EL (cell line): ENCODE results near the gene SPAG16.
"Not testable (repeated sequence)": the region's sequence is repeated elsewhere in the genome, so short reads cannot be mapped to it uniquely, and the experiment has no call there.

Source experiments
- DNase-seq: peaks from one replicate; pipeline ENCODE4 v3.0.0-alpha.2; 2016

The SPAG16 gene

DNA sequence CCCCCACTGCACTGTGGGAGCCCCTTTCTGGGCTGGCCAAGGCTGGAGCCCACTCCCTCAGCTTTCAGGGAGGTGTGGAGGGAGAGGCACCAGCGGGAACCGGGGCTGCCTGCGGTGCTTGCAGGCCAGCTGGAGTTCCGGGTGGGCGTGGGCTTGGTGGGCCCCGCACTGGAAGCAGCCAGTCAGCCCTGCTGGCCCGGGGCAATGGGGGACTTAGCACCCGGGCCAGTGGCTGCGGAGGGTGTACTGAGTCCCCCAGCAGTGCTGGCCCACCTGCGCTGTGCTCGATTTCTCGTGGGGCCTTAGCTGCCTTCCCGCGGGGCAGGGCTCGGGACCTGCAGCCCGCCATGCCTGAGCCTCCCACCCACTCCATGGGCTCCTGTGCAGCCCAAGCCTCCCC lies 434.1 kb downstream of the SPAG16 start:
- not testable (repeated sequence) for DNase-seq

DNA sequence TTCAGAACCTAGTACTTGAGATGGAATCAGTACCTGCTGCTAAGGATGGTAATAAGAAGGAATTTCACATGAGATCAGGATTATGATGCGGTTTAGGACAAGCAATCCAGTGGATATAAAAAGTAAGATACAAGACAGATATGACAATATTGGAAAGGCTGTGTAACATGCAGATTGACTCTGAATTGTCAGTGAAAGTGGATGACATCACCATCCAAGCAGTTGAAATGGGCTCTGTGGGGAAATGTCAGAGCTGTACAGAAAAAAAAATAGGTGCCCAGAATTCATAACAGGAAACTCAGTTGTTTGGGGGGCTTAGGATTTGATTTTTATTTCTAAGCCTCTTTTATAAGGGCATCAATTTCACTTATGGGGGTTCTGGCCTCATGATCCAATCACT lies 438.3 kb downstream of the SPAG16 start:
- DNase-seq = peak; percentile 40

DNA sequence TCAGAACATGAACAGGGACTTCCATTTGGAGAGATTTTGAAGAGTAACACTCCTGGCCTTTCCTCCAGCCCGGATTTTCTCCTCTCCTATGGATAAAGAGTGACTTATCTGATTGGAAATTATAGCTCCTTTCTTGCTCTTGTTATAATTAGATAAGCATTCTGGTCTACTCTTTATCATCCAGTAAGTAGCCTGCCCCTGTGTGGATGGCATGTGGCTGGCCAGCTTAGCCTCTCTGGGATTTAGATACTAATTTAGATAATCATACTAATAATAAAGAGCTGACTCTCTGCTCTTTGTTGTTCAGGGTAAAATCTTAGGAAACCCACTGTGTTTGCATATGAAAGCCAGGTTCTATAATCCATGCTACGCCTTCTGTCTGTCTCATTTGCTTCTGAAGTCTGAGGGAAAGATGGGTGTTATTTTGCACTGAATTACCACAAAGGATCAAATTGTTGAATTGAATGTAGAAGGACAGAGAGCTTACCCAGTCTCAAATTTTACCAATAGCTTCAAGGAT lies 438.8 kb downstream of the SPAG16 start:
- peak; percentile 2 for DNase-seq

DNA sequence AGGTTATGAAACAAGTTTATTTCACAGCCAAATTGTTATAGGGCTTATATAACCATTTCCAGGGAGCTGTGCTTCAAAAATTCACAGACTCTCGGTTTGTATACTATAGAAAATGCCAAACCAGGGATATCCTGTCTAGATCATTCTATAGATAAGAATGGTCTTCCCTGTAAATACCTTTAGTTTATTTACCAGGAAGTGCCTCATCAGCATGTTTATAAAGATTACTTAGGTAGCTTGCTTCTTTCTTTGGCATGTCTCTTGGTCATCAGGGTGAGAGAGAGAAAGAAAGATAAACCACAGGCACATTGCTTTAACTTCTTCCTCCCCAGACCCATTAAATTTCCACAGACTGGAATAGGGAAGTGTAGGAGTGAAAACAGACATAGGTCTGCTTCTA lies 439.4 kb downstream of the SPAG16 start:
- no peak for DNase-seq

DNA sequence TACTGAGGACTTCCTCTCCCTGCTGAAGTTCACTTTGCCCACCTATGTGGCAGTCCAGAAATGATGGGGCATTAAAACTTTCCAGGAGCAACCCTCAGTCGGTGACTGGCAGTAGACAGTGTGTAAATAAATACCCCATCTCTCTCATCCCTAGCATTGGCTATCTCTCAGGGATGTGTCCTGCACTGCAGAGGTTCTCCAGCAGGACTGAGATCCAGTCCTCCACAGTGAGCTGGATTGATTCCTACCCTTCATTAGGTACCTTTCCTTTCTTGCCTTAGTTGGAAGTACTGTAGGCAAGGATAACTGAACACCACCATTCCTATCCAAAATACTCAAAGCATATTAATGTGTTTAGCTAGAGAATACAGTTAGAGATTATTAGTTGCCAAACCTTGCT lies 441.8 kb downstream of the SPAG16 start:
- DNase-seq = no peak

DNA sequence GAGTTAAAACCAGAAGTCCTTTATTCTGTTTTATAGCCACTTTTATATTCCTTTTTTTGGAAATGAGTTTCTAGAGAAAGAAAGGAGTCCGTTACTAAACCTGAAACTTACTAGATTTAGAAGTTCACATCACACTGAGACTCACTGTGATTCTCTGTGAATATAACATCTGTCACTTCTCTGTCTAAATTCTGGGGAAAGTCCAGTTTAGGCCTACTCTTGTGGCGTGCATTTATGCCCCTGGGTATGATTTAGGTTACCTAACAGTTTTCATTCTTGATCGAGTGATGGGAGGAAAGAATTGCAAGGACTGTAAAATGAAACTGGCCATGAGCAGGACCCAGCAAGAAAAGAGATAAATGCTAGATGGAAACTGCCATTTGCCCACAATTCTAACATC lies 449.6 kb downstream of the SPAG16 start:
- DNase-seq = no peak

DNA sequence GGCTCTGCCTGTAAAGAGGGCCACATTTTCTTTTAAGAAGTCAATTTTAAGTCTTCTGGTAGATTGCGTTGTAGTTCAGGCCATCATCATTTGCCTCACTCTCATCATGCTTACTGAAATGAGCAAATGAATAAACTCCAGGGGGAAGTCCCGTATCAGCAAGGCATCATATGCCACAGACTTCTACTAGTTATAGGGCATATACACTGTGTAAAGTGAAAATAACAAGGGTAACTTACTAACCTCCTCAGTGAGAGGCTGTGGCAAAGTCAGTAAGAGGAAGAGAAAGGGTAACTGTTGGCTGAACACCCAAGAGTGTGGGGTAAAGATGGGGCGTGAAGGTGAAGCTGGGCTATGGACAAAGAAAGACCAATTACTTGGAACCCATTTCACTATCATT lies 456.2 kb downstream of the SPAG16 start:
- DNase-seq = no peak

DNA sequence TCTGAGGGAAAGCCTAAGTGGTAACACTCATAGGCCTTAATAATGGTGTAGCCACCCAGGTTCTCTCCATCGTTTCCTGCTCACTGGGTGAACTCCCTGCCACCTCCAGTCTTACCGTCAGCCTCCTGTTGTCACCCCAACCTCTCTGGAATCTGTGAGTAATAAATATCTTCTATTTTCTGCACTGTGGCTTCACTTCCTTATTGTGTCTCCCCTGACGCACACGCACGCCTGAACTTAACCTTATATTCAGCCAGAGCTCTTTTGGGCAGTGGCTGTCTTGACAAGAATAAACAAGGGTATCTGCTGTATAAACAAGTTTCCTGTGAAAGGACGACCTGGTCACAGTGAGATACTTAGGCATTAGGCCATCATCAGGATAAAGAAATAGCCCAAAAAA lies 467.2 kb downstream of the SPAG16 start:
- no peak for DNase-seq

DNA sequence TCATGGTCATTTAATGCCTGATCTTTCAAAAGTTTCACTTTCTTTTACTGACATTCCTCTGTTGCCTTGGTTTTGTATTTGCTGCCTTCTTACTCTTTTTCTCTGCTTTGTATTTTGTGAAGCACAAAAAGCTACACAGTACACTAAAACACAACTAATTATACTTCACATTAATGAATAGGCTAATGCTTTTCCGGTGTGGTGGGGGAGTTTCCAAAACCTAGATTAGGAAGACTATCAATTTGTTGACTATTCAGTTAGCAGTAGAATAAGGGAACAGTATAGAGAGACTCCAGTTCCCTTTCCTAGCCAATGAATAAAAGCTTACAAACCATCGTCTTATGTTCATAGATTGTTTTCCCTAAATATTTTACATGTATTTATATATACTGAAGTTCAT lies 468.3 kb downstream of the SPAG16 start:
- DNase-seq = no peak

DNA sequence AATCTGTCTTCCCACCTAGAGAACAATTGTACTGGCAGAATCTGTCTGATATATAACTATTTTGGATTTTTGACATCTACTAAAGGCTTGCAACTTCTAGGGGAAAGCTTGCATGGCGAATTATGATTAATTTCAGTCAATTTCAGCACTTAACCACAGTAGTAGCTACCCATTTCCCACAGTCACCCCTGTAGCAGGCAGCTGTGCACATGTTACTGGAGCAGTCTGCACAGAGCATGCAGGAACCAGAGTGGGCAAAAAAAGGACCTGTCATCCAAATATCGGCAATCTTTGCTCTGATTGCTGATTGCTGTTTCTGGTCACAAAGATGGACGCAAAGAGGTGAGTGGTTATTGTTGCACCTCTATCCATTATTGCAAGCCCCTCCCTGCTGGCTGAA lies 473.3 kb downstream of the SPAG16 start:
- DNase-seq = no peak

DNA sequence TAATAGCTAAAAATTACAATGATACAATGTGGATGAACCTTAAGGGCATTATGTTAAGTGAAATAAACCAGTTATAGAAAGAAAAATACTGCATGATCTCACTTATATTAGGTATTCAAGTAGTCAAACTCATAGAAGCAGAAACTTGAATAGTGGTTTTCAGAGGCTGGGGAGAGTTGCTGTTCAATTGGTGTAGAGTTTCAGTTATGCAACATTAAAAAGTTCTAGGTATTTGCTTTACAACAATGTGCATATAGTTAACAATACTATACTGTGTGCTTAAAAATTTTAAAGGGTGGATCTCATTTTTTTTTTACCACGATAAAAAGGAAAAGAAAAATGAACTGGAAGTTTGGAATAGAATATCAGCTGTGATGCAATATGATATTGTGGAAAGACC lies 479.1 kb downstream of the SPAG16 start:
- no peak for DNase-seq

DNA sequence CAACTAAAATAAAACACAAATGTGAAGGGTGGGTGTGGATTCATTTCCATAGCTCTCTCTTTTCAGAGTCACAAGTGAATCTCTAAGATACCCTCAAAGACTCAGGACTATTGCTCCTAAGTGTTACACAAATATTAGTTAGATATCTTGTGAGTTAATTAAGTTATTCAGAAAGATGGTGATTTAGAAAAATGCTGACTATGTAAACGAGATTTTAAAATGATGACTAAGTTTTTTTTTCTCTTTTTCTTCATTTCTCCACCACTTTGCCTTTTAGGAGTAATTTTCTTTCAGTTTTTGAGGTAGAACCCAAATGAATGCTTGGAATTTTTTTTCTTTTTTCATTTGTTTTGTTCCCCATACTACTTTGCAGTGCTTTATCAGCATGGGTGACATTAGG lies 479.7 kb downstream of the SPAG16 start:
- no peak for DNase-seq

DNA sequence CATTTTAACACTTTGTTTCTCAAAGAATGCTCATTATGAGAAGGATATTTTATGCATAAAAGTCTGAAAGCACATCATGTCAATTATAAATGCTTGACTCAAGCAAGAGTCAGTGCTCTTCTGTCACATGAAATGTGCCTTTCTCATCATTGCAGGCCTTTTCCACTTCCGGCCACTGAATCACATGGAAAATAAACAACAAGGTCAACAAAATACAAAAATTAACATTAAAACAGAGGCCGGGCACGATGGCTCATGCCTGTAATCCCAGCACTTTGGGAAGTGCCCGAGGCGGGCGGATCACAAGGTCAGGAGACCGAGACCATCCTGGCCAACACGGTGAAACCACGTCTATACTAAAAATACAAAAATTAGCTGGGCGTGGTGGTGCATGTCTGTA lies 480.6 kb downstream of the SPAG16 start:
- peak; percentile 35 for DNase-seq

DNA sequence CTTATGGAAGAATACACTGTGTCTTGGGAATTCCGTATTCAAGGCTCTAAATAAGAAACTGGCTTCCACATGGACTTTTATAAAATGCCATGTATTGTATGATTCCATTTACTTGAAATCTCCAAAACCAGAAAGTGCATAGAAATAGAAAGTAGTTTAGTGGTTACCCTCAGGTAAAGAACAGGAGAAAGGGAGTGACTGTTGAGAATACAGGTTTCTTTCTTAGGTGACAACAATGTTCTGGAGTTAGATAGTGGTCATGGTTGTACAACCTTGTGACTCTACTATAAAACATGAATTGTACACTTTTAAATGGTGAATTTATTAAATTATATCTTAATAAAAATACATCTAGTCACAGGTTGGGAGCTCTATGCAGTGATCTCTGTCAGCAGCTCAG lies 481.8 kb downstream of the SPAG16 start:
- no peak for DNase-seq

DNA sequence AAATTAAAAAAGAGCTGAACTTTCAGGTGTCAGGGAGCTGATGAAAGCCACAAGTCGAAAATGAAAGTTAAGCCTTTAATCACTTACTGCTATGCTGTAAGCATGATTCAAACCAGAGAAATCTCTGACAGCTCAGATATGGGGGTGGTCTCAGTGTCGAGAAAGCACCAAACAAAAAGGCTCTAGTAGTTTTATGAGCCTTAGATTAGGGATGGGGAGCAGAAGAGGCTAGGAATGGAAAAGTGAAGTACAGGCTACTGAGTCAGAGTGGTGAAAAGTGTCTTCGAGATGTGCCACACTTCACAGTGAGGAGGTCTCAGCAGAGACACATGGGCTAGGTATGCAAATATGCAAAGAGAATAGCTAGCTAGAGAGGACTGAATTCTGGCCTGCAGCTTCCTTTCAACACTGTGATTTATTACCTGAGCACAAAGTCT lies 482.2 kb downstream of the SPAG16 start:
- peak; percentile 37 for DNase-seq

DNA sequence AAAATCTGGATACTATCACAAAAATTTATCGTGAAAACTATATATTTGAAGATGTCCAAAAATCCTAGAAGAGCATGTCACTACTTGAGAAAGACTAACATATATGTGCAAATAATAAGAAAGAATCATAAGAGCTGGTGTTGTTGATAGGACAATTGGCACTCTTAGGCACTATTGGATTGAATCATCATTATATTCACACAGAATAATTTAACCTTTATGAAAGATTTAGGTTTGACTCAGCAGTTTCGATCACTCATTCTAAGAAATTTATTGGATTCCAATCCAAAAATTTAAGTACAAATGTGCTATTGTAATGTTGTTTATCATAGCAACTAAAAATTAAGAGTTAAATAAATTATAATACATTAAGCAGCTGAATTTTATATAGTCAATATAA lies 503.6 kb downstream of the SPAG16 start:
- DNase-seq = no peak

DNA sequence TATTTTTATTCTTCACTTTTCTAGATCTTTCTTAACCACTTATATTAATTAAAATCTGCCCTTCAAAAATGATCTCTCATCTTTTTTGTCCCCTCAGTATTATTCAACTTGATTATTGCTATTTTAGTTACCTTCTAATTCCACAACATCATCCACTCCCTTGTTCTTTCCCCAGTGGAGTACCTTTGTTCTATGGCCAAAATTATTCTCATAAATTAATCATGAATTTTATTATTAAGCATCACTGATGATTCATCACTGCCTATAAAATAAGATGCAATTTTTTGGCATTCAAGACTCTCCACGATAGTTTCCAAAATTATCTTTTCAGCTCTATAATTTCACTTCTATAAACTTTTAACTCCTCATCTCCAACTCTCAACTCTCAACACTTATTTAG lies 505.7 kb downstream of the SPAG16 start:
- DNase-seq = no peak

DNA sequence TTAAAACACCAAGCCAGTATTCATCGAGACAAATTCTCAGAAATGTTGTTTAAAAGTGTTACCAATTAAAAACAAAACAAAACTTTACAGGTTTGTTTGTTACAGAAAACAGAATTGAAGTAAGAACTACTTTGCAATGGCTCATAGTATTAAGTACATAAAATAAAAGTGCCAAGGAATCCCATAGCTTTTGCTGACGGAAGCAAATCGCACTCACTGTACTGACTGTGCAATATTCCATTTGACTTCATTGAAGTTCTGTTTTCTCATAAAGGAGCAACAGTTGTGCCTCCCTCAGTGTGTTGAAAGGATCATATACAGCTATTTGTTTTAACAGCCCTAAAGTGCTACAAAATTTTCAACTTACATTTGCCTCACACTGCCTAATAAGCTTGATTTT lies 507.8 kb downstream of the SPAG16 start:
- DNase-seq = no peak

DNA sequence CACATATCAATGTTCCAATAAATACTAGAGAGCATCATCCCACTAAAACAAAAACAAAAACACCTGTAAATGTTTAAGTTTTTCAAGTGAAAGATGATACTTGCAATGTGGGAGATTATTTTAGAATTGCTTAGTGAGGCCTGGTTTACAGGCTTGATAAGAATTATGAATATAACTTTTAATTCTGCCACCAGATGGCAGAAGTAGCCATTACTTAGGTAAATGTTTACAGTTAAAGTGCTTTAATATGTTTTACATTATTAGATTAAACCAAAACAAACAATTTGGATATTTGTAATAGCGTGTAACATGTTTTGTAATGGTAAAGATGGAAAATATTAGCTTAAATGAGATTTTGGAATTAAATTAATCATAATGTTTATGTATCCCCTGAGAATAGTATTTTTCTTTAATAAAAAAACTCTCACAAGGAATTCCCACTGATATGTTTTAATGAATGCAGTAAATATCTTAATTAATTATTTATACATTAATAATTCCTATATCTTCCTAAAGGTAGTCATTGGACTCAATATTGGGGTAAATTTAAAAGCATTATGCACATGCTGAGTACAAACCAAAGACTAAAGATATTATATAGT lies 522.0 kb downstream of the SPAG16 start:
- DNase-seq = peak; percentile 32

DNA sequence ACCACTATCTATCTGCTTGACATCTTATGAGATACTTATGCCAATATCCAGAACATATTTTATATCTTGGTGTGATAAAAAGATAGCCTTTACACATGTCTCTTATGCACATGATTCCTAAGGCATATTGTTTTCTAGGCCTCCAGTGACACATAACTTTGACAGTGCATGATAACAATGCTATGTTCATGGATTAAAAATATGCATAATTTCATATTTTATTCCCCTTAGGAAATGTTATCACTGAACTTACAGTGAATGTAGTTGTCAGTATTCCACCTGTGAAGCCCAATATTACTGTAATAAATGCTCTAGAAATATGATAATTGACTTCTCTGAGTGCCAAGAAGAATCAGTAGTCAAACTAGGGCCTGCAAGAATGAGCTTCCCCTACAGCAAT lies 532.3 kb downstream of the SPAG16 start:
- DNase-seq = no peak

DNA sequence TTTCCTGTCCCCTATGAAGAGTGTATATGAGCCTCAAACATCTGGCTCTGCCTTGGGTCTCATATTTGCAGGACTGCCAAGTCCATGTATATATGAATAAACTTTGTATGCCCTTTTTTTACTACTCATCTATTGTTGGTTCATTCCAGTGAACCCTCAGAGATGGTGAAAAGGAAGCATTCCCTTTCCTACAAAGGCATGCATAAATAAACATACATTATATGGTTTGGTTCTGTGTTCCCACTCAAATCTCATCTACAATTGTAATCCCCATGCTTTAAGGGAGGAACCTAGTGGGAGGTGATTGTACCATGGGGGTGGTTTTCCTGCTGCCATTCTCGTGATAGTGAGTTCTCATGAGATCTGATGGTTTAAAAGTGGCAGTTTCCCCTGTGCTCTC lies 534.2 kb downstream of the SPAG16 start:
- DNase-seq = peak; percentile 56

DNA sequence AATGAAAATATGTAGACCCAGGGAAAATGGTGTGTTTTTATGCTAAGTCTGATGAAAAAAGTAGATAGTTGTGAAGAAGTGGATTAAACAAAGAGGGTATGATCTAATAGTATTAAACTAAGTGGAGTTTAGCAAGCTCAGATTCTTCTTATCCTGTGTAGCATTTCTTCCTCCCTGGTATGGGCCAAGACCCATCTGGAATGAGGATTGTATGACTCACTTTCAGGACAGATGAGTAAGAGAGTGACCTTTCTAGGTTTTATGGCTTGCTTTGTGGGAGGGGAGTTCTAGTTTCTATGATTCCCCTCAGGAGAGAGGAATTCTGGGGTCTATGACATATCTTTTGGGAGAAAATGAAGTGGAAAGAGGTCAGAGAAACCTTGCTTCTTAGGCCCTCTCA lies 550.1 kb downstream of the SPAG16 start:
- peak; percentile 84 for DNase-seq

DNA sequence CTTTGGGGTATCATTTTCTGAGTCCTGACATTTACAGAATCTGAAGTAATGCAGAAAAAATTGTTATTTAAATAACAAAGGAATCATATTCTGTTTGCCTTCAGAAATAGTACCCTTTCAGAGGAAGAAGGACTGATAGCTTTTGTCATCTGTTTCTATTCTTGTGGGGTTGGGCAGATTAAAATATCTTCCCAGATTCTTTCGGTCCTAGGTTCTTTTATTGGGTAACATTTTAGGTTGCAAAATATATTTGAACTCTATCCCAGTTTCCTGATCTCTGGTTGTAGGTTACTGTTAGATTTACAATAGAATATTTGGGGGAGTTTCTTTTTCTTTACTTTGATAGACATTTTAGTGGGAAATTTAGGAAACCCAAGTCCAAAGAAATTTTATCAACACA lies 550.5 kb downstream of the SPAG16 start:
- peak; percentile 30 for DNase-seq

DNA sequence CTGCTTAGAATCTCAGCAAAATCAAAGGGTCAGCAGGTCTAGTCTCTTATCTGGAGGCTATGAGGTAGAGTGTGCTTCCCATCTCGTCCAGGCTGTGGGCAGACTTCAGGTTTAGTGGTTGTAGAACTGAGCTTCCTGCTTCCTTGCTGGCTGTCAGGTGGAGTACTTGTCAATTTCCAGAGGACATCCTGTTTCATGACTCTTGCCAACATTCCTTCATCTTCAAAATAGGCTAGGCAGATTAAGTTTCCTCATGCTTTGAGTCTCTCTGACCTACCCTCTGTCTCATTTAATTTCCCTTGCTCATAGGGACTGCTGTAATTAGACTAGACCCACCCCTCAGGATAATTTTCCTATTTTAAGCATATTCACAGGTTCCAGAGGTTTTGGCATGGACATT lies 562.6 kb downstream of the SPAG16 start:
- DNase-seq = peak; percentile 2

DNA sequence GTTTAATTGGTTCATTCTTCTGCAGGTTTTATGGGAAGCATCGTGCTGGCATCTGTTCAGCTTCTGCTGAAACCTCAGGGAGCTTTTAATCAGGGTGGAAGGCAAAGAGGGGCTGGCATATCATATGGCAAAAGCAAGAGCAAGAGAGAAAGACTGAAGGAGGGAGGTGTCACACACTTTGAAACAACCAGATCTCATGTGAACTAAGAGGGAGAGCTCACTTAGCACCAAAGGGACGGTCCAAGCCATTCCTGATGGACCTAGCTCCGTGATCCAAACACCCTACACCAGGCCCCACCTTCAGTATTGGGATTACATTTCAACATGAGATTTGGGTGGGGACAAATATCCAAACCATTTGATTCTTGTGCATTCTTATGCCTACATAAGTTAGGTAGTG lies 563.1 kb downstream of the SPAG16 start:
- no peak for DNase-seq

DNA sequence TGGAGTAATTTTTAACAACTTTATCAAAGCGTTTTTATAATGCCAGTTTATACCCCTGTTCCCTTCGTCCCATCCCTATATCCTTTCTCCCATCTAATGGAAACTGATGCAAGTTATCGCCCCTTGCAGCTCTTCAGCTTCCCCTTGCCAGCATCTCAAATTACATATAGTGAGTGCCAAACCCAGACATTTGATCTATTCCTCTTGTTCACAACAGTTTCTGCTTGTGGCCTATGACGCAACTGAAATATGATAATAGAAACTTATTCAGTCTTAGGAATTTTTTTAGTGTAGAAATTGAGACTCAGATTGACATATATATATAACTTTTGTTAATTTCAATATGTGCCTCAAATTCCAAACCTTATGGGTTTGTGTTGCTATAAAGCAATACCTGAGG lies 564.4 kb downstream of the SPAG16 start:
- DNase-seq = no peak
